ENCODE data around the gene AJAP1.

AJAP1 gene

GRCh38 chr1:4781646-4782045, 127.2 kb downstream of the AJAP1 start:
- DNase-seq = no peak

GRCh38 chr1:4784761-4785160, 130.4 kb downstream of the AJAP1 start:
- DNase-seq = no peak

GRCh38 chr1:4786055-4786454, 131.6 kb downstream of the AJAP1 start:
- DNase-seq = no peak

DNA sequence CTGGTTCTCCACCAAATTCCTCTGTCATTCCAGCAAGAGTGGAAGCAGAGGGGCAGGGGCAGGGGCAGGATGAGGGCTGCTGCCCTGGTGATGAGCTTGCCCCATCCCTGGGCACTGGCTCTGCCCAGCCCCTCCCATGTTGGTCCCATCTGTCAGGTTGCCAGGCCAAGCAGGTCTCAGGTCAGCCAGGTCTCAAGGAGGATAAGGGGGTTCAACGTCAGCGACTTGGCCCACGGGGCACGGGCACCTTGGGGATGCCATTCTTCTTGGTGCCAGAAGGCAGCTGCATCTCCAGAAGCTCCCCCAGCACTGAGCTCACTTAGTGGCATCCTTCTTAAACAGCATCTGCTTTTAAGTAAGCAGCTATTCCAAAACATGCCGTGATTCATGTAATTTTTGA, 133.1 kb downstream of the AJAP1 start:
- DNase-seq = no peak

DNA sequence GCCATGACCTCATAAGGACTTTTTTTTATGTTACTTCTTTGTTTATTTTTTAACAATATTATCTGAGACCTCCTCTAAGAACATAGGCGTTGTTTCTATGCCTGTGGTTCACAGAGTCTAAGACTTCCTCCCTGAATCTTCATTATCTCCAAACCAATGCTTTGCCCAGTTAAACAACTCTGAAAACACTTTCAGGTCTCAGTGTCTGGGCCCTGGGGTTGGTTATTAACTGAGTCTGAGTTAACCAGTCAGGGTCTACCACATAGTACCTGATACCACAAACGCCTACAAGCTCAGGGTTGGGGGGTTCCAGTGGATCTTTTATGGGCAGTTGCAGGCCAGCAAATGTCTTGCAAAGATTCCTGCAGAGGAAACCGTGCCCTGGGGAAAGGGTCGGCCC, 138.2 kb downstream of the AJAP1 start:
- no peak for DNase-seq

GRCh38 chr1:4794020-4794780, 139.8 kb downstream of the AJAP1 start:
- DNase-seq = no peak

- no peak for DNase-seq
Measured at GRCh38 chr1:4796161-4797015, 142.0 kb downstream of the AJAP1 start.

- no peak for DNase-seq
Measured at GRCh38 chr1:4797016-4797410, 142.6 kb downstream of the AJAP1 start.

- DNase-seq = no peak
Measured at GRCh38 chr1:4797429-4797828, 143.0 kb downstream of the AJAP1 start.

DNA sequence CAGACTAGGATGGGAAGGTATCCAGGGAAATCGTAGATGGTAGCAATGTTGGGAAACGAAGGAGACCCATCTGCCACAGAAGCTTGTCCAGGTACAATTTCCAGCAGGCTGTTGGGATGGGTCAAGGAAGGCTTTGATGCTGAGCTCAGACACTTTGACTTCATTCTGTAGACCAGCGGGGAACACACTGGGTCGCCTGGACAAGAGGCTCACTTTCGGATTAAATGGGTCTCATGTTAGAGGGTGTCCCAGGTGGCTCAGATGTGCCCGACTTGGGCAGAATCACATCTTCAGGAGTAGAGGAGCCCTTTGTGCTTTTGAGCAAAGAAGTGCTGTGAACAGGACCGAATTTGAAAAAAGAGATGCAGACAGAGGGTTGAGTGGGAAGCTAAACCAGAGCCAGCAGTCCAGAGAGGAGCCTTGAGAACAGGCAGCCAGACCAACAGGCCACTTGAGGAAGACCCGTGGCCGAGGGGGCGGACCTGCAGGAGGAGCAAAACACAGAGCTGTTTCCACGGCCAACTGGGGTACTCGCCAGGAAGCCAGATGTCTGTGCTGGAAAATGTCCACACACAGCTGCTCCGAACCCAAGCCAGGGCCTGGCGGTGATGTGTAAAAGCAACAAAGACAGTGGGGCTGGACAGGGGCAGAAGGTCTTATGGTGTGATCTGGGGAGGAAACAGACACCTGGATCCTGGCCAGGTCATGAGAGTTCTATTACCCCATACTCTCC, 146.9 kb downstream of the AJAP1 start:
- no peak for DNase-seq

- no peak for DNase-seq
Measured at GRCh38 chr1:4802024-4802423, 147.6 kb downstream of the AJAP1 start.

- DNase-seq = no peak
Measured at GRCh38 chr1:4803335-4803734, 148.9 kb downstream of the AJAP1 start.

- no peak for DNase-seq
Measured at GRCh38 chr1:4805987-4806386, 151.6 kb downstream of the AJAP1 start.

DNA sequence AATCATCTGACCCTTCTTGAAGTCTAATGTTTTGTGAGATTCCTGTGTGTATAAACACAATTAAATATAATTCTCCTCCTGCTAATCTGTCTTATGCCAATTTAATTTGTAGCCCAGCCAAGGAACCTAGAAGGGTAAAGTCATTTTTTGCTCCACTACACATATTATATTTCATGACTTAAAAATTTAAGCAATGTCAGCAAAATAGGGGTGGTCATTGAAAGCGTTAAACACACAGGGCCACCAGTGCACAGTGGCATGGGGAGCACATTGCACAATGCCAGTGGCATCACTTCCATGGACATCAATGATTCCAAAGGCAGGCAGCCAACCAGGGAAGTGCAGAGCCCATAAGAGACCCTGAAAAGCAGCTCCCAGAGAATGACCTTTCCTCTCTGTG, 166.1 kb downstream of the AJAP1 start:
- DNase-seq = no peak

- DNase-seq = no peak
Measured at GRCh38 chr1:4825800-4826450, 171.5 kb downstream of the AJAP1 start.

DNA sequence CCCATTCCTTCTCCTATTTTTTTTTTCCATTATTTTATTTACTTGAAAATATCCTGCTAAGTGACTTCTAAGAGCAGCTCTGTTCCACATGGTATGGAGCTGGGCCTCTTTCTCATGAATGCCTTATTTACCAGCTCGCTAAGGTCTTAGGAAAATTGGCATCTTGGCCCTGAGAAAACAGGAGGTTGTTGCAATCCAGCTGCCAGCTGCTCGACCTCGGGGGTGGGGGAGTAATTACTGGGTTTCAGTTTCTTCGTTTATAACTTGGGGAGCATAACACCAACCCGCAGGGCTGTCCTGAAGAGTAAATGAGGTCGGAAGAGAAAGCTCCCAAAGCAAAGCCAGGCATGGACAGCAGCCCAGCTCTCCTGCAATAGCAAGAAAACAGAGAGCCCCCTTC, 176.3 kb downstream of the AJAP1 start:
- DNase-seq = no peak

DNA sequence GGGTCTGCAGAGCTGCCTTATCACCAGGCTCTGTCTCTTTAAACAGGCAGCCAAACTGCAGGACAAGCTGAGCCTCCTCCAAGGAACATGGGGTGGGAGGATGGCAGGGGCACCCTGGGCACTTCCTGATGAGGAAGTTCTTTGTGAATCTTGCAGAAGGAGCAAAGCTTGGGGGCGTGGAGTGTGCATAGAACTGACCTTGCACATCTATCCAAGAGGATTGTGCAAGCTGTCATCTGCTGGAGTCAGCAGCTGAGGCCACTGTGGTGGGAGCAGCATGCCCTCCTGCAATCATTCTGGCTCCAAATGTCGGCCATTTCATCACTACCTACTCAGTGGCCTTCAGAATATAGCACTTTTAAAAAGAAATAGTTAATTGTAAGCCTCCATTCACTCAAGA, 182.2 kb downstream of the AJAP1 start:
- no peak for DNase-seq

- DNase-seq = no peak
Measured at GRCh38 chr1:4837031-4837600, 182.7 kb downstream of the AJAP1 start.

DNA sequence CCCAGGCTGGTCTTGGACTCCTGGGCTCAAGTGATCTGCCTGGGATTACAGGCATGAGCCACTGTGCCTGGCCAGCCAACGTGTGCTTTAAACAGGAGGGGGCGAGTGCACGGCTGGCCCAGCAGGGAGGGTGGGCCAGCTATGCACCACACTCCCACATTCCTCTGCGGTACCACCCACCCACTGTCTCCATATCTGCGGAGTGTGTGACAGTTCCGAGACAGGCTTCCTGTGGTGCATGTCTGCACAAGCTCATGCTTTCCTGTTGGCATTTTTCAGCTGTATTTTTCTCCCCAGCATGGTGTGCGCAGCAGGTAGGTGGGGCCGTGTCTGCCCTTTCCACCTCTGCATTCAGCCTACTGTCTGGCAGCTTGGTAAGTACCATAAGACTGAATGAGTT, 183.3 kb downstream of the AJAP1 start:
- no peak for DNase-seq

GRCh38 chr1:4838231-4838630, 183.8 kb downstream of the AJAP1 start:
- no peak for DNase-seq
